Measurements from ENCODE around the gene MRPL53. TPM values are rescaled to one million over a fixed set of nuclear protein-coding genes. Genes with fewer than 3 reads are reported as not detected.

Gene MRPL53
- total and polyA plus RNA-seq, 2 of the 13 experiments (the other 11 are each of a cell fraction or from before 2014, with no cell fraction given): 34.3 to 51.9 TPM

DNA sequence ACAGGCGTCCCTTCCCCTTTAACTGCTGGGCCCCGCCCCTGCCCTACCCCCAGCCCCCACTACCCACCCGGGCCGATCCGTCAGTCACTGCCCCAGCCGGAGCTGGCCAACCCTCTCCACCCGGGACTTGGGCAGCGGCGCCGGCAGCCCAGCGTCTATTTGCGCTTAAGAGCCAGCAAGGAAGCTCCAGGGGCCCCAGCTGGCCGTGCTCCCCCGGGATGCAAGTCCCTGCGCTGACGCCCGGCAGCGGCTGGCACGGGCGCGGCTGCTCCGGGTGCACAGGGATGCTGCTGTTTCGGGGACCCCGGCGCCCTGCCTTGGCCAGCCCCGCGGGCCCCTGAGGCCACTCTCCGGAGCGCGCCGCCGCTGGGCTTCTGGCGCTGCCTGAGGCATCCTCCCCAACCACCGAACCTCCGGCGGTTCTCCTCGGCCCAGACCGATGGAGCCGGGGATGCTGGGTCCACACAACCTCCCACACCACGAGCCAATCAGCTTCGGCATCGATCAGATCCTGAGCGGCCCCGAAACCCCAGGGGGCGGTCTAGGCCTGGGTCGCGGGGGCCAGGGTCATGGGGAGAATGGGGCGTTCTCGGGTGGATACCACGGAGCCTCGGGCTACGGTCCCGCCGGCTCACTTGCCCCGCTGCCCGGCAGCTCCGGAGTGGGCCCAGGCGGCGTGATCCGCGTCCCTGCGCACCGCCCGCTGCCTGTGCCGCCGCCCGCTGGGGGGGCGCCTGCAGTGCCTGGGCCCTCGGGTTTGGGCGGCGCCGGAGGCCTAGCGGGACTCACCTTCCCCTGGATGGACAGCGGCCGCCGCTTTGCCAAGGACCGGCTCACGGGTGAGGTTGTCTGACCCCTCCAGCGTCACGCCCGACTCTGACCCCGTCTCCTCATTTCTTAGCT is 42.1 kb upstream of the MRPL53 start, which contains the start of gene TLX2:
TSS of gene TLX2 (plus strand) at position 83 of the 903 bp plus-strand sequence. CDS start at position 440, 357 bp downstream.
- no peaks in the 10 kb centered on the region for H3K79me2 ChIP-seq (ENCODE audit: insufficient read depth, low read length)
- intact Hi-C loops (cut with micrococcal nuclease; ENCODE audit: unreplicated experiment): no loop called here
- BruUV-seq (replicated peaks): no TSS peak
- no peak for FAIRE-seq
- H3K4me2 ChIP-seq (ENCODE audit: low read depth, low read length): peak within 1 kb of the TSS; percentile 75
- 95% methylated on average over 59 of the region's 82 CpGs for WGBS (ENCODE audit: low lambda C conversion rate)
- ChIA-PET POLR2A (interaction anchor here (2.1 to 2.4 kb wide), 2 partner anchors 11 to 15 kb away, joined by 6 to 13 read pairs; partner anchors contain the start of genes AUP1 and HTRA2), CTCF (ENCODE audit: low intra/inter-chr PET ratio, low total read pairs) (no interaction called here)
- H2AFZ ChIP-seq (ENCODE audit: low read length): no peak within 1 kb of the TSS
- no peak for ATAC-seq
- peak within 1 kb of the TSS; percentile 43 to 63 (median 62); a peak in 5 of 6 replicates for H3K4me3 ChIP-seq (replicated peaks in 1 of 3; ENCODE audit: insufficient read depth in 1 of 3, low read depth in 2 of 3, low read length in 3 of 3)
- DNase-seq (ENCODE audit: low spot score): no peak
- H3K27me3 ChIP-seq (ENCODE audit: control insufficient read depth in 1 of 2, insufficient read depth in 2 of 2, low read length in 2 of 2): no peaks in the 10 kb centered on the region
- no peaks in the 10 kb centered on the region for H3K9me3 ChIP-seq (ENCODE audit: low read length)
- peaks cover 45% of the 10 kb centered on the region for H3K4me1 ChIP-seq (ENCODE audit: insufficient read depth, low read length)
- in situ Hi-C loops (cut with HindIII; ENCODE audit: extremely low pct_ligation_motif_present, low pct_unique_long_range_greater_than_20kb): no loop called here
- H3K9ac ChIP-seq (ENCODE audit: insufficient read depth, low read depth, low read length): peak within 1 kb of the TSS; percentile 68
- TF ChIP-seq ESRRA (CRISPR knock-in tag; IDR thresholded peaks at IDR 0.05; ENCODE audit: low read depth) (no peak), TFE3 (CRISPR knock-in tag; IDR thresholded peaks at IDR 0.05) (no peak), E2F1 (CRISPR knock-in tag; IDR thresholded peaks at IDR 0.05) (no peak), ZFX (CRISPR knock-in tag; IDR thresholded peaks at IDR 0.05; ENCODE audit: low read depth) (peak; percentile 19; the same call in 1 of the 2 replicates), AGO2 (optimal IDR thresholded peaks at IDR 0.05; ENCODE audit: low read depth, low read length) (peak; percentile 64), ZSCAN21 (CRISPR knock-in tag; IDR thresholded peaks at IDR 0.05; ENCODE audit: borderline replicate concordance) (no peak), KMT2A (CRISPR knock-in tag; IDR thresholded peaks at IDR 0.05) (no peak), RBFOX2 (IDR thresholded peaks at IDR 0.05; ENCODE audit: low read depth, low read length) (peak; percentile 46), POLR2G (IDR thresholded peaks at IDR 0.05; ENCODE audit: low read depth, low read length) (peak; percentile 35; the same call in 1 of the 2 replicates), AGO1 (IDR thresholded peaks at IDR 0.05; ENCODE audit: low read depth, low read length, poor library complexity, severe bottlenecking) (peak; percentile 39), ZNF768 (CRISPR knock-in tag; IDR thresholded peaks at IDR 0.05) (peak; percentile 9; the same call in 1 of the 2 replicates)
- peaks cover 11 to 12% of the 10 kb centered on the region in 2 experiments; a peak in 4 of 5 replicates for H3K36me3 ChIP-seq (replicated peaks in 1 of 2; ENCODE audit: control insufficient read depth in 1 of 2, insufficient read depth in 2 of 2, low read length in 2 of 2)
- peak within 1 kb of the TSS; percentile 27 for H3K27ac ChIP-seq (ENCODE audit: extremely low read length, insufficient read depth, low read length)
- no peaks in the 10 kb centered on the region for H4K20me1 ChIP-seq (ENCODE audit: insufficient read depth, low read length)

Measured in HepG2 (cell line).